GM10266 (cell line): ENCODE data around the gene RABGGTA.

Experiments used
- DNase-seq: peaks from one replicate; pipeline ENCODE4 v3.0.0; 2012; ENCODE audit errors: extremely low spot score
- TF ChIP-seq, protein P1 (sequence below): IDR thresholded peaks from 2 replicates; pipeline ENCODE4 v1.5.1; 2012; ENCODE audit warnings: mild to moderate bottlenecking, low read depth; ENCODE audit not compliant: control insufficient read depth, insufficient read depth; ENCODE audit errors: missing control alignments

Gene RABGGTA

DNA sequence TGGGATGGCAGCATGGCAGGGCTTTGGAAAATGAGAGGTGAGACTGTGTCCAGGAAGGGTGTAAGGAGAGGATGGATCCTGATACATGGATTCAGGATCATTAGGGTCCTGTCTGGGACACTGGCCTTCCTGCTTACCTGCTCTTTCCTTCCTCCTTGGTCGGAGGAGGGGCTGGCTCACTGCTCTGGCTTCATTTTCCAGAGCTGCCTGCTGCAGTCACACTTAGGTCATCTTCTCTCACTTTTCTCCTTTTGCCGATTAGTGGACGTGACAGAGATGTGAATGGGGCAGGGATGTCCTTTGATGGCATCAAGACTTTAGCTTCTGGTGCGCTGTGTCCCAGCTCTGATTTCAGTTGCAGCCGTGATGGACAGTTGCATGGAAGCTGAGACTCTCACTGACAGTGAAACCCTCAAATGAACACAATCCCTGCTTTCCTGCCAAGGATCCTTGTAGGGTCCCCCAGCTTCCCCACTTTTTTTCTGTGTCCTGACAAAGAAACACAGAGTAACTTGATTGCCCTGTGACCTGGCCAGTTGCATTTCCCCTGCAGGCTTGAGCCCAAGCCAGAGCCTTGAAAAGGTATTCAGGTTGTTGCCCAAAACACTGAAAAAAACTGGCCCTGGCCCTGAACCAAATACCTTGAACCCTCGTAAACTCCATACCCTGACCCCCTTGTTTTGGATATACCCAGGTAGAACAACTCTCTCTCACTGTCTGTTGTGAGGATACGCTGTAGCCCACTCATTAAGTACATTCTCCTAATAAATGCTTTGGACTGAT is 37.1 kb upstream of the RABGGTA start:
- TF ChIP-seq, protein P1, sequence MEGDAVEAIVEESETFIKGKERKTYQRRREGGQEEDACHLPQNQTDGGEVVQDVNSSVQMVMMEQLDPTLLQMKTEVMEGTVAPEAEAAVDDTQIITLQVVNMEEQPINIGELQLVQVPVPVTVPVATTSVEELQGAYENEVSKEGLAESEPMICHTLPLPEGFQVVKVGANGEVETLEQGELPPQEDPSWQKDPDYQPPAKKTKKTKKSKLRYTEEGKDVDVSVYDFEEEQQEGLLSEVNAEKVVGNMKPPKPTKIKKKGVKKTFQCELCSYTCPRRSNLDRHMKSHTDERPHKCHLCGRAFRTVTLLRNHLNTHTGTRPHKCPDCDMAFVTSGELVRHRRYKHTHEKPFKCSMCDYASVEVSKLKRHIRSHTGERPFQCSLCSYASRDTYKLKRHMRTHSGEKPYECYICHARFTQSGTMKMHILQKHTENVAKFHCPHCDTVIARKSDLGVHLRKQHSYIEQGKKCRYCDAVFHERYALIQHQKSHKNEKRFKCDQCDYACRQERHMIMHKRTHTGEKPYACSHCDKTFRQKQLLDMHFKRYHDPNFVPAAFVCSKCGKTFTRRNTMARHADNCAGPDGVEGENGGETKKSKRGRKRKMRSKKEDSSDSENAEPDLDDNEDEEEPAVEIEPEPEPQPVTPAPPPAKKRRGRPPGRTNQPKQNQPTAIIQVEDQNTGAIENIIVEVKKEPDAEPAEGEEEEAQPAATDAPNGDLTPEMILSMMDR: no peak
- DNase-seq: no peak

DNA sequence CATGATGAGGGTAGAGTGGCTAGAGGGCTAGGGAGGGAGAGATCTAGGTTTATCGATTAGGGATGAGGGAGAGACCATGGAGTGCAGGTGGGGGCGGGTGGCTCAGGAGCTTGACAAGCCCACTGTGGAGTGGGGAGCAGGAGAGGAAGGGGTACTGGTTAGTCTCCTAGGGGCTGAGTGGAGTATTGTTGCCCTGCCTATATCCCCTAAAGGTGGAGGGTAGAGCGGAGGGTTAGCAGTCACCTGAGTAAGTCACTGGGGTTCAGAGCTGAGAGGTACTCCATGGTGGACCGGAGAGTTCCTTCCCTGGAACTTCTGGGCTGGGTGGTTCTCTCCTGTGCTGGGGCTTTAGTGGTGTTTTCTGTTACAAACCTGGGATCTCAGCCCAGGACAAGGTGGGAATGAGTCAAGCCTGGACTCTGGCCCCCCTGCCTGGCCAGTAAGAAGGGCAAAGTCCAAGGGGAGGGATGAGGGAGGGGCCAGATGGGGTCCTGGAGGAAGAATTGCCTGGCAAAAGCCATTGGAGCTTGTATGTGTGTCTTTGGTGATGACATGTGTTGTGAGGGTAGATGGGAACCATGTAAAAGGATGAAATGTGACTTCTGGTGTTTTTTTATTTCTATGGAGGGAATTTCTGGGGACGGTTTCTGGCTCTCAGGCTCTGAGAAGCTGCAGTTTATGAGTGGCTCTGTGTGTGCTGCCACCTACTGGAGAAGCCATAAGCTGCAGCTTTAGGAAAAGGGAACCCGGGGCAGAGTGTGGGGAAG is 36.4 kb upstream of the RABGGTA start, which contains the start of gene CIDEB:
Gene CIDEB (minus strand): TSS at position 403 of the 767 bp plus-strand sequence. CDS start 119 bp downstream, at position 284.
- TF ChIP-seq, protein P1: peak; percentile 91
- DNase-seq: peak; percentile 82

DNA sequence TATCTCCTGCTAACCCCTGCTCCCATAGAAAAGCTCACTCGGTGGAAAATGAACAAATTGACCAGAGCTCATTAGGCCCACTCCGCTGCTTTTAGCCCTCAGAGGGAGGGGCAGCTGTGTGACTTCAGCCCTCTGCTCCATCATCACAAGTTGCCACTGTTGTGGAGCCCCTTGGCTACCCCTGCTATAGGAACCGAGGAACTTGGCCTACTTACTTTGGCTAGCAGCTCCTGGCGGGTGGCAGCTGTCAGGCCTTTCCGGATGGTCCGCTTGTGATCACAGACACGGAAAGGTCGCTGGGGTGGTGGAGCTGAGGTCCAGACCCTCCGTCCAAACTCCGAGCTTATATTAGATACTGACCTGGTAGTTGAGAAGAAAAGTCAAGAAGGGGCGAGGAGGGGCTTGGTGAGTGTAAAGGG is 35.8 kb upstream of the RABGGTA start:
- TF ChIP-seq, protein P1: no peak
- DNase-seq: no peak

DNA sequence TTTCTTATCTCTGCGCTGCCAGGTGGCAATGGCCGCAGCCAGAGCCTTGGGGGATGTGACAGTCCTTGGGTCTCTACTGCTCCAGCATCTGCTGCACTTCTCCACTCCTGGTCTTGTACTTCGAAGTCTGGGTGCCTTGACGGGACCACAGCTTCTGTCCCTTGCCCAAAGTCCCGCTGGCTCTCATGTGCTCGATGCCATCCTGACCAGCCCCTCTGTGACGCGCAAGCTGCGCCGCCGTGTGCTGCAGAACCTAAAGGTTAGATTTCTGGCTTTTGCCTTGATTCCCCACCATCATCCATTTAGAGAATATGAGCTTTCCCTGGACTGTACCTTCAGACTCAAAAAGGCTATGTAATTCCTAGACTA is 32.6 kb upstream of the RABGGTA start:
- no peak for DNase-seq
- TF ChIP-seq, protein P1: no peak

DNA sequence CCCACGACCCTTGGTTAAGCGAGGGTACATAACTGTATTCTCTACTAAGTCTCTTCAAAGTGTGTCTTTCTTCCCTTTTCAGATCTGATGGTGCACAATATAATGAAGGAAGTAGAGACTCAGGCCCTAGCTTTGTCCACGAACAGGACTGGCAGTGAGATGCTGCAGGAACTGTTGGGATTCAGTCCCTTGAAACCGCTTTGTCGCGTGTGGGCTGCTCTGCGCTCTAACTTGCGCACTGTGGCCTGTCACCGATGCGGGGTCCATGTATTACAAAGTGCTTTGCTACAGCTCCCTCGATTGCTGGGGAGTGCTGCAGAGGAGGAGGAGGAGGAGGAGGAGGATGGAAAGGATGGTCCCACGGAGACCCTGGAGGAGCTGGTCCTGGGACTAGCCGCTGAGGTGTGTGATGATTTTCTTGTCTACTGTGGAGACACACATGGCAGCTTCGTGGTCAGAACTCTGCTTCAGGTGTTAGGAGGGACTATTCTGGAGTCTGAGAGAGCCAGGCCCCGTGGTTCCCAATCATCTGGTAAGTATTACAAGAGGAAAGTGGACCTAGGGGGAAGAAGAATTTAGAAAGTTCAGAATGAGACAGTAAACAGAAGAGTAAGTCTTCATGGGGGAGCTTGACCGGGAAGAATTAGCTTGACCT is 29.1 kb upstream of the RABGGTA start:
- TF ChIP-seq, protein P1: no peak
- DNase-seq: no peak

DNA sequence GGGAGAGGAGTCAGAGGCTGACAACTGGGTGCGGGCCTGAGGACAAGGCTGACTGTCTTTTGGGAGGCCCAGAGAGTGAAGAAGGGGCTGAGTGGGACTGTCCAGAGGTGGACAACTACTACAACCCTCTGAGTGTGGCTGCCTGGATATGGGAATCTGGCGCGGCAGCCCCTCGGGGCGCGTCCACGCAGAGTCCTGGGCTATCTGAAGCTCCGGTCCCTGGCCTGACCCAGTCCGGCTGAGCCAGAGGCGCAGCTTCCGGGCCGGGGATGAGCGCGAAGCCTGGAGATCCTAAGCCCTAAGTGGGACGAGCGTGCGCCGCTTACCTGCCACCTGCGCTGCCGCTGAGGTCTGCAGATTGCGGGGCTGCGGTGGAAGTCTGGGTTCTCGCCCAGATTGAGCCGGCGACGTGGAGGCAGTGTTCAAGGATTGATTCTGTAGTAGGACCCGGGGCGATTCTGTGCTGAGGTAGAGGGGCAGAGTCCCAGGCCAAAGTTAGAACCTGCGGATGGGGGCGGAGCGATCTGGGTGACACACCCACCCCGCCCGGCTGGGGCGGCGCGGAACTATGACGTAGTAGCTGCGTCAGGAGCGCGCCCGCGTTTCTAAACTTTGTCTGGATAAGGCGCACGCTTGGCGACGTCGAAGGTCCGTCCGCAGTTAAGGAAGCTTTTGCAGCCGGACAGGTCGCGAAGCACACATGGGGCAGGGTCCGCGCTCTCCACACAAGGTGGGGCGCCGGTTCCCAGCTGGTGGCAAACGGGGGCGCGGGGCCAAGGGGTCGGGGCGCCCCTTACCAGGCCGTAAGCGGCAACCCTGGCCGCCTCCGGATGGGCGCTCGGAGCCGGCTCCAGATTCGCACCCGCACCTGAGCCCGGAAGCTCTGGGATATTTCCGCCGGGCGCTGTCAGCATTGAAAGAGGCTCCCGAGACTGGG is 28.1 kb upstream of the RABGGTA start, which contains the start of the genes DHRS1 and NOP9:
Gene DHRS1 (minus strand): TSS at position 526 of the 937 bp plus-strand sequence. CDS start 674 bp downstream, outside the sequence.
Gene NOP9 (plus strand): TSS at position 596 of the 937 bp plus-strand sequence. CDS start 105 bp downstream, at position 701.
- TF ChIP-seq, protein P1: no peak
- peak; percentile 95 for DNase-seq
